Epidermal melanocyte (primary cell): ENCODE data around the gene FHDC1.

ENCODE experiments used
- DNase-seq: peaks from one replicate; pipeline ENCODE4 v3.0.0; 2011; ENCODE audit warnings: low spot score; ENCODE audit not compliant: insufficient read length

The FHDC1 gene

GRCh38 chr4:152976212-152976761 is 40.2 kb downstream of the FHDC1 start:
- DNase-seq = no peak

- no peak for DNase-seq
Observed at GRCh38 chr4:152979731-152980330, 43.7 kb downstream of the FHDC1 start.

- no peak for DNase-seq
Observed at GRCh38 chr4:152981278-152981677, 45.2 kb downstream of the FHDC1 start.

- no peak for DNase-seq
Observed at GRCh38 chr4:152981842-152982241, 45.7 kb downstream of the FHDC1 start.

- DNase-seq = no peak
Observed at GRCh38 chr4:152983221-152983620, 47.1 kb downstream of the FHDC1 start.

GRCh38 chr4:152983774-152984411 is 47.8 kb downstream of the FHDC1 start:
- peak; percentile 82 for DNase-seq

- no peak for DNase-seq
Observed at GRCh38 chr4:152988721-152989553, 52.8 kb downstream of the FHDC1 start.

- DNase-seq = no peak
Observed at GRCh38 chr4:152989554-152989970, 53.4 kb downstream of the FHDC1 start.

- no peak for DNase-seq
Observed at GRCh38 chr4:152990471-152991131, 54.5 kb downstream of the FHDC1 start.

GRCh38 chr4:152991398-152991797 is 55.3 kb downstream of the FHDC1 start:
- no peak for DNase-seq

GRCh38 chr4:152992027-152992426 is 55.9 kb downstream of the FHDC1 start:
- DNase-seq = no peak

GRCh38 chr4:152992466-152992865 is 56.3 kb downstream of the FHDC1 start:
- no peak for DNase-seq

- DNase-seq = no peak
Observed at GRCh38 chr4:152994038-152994437, 57.9 kb downstream of the FHDC1 start.

- no peak for DNase-seq
Observed at GRCh38 chr4:152996111-152996571, 60.0 kb downstream of the FHDC1 start.

GRCh38 chr4:152996672-152997071 is 60.5 kb downstream of the FHDC1 start:
- no peak for DNase-seq

- DNase-seq = no peak
Observed at GRCh38 chr4:152997288-152997687, 61.2 kb downstream of the FHDC1 start.

- no peak for DNase-seq
Observed at GRCh38 chr4:152997771-152998487, 61.8 kb downstream of the FHDC1 start.

- no peak for DNase-seq
Observed at GRCh38 chr4:152998861-152999260, 62.7 kb downstream of the FHDC1 start.

- no peak for DNase-seq
Observed at GRCh38 chr4:152999346-153000075, 63.4 kb downstream of the FHDC1 start.

GRCh38 chr4:153000076-153000420 is 63.9 kb downstream of the FHDC1 start:
- DNase-seq = no peak
